Measurements from ENCODE around the gene LAMTOR2.

Gene LAMTOR2

DNA sequence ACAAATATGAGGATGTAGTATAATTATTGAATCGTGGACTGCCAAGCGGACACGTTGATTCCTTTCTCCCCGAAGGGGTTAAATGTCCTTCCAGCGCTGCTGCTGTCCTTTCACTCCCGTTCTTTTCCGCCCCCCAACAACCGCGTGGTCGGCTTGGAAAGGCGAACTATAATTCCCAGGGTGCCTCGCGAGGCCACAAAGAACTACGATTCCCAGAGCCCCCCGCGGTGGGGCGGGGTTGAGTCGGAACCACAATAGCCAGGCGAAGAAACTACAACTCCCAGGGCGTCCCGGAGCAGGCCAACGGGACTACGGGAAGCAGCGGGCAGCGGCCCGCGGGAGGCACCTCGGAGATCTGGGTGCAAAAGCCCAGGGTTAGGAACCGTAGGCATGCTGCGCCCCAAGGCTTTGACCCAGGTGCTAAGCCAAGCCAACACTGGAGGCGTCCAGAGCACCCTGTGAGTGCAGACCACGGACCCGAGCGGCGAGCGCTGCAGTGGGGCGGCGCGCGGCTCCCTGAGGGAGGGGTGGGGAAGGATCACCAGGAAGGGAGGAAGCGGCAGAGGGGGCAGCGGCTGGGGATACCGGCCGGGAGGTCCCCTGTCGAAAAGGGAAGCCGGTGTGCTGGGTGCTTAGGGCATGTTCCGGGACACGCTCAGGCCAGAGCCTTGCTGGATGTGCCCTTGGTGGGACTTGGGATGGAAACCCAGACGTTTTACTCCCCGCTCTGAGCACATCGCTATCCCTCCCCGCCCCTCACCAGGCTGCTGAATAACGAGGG, at the start of gene LAMTOR2:
TSS of gene LAMTOR2 (plus strand) at position 283 of the 781 bp plus-strand sequence. CDS start at position 391, 108 bp downstream.
- H3K36me3 Mint-ChIP-seq (ENCODE audit: low read depth), result peaks cover 8% of the 10 kb centered on the region
- H3K4me3 Mint-ChIP-seq, result peak within 1 kb of the TSS; percentile 96
- H3K4me1 Mint-ChIP-seq, result peaks cover 25% of the 10 kb centered on the region
- no peaks in the 10 kb centered on the region for H3K9me3 Mint-ChIP-seq
- DNase-seq (peak; percentile 97), ATAC-seq (peak; percentile 79)
- H3K27me3 Mint-ChIP-seq, result no peaks in the 10 kb centered on the region
- peak within 1 kb of the TSS; percentile 96 for H3K27ac Mint-ChIP-seq

GRCh38 chr1:156004843-156005584, 49.6 kb upstream of the LAMTOR2 start:
- peaks cover 16% of the 10 kb centered on the region for H3K36me3 Mint-ChIP-seq (ENCODE audit: low read depth)
- peak; percentile 83 for ATAC-seq
- no peak overlapping the region for H3K4me3 Mint-ChIP-seq
- H3K9me3 Mint-ChIP-seq, result no peaks in the 10 kb centered on the region
- no peaks in the 10 kb centered on the region for H3K27me3 Mint-ChIP-seq
- peak; percentile 10 for DNase-seq
- H3K4me1 Mint-ChIP-seq, result peaks cover 13% of the 10 kb centered on the region
- H3K27ac Mint-ChIP-seq, result no peak overlapping the region

DNA sequence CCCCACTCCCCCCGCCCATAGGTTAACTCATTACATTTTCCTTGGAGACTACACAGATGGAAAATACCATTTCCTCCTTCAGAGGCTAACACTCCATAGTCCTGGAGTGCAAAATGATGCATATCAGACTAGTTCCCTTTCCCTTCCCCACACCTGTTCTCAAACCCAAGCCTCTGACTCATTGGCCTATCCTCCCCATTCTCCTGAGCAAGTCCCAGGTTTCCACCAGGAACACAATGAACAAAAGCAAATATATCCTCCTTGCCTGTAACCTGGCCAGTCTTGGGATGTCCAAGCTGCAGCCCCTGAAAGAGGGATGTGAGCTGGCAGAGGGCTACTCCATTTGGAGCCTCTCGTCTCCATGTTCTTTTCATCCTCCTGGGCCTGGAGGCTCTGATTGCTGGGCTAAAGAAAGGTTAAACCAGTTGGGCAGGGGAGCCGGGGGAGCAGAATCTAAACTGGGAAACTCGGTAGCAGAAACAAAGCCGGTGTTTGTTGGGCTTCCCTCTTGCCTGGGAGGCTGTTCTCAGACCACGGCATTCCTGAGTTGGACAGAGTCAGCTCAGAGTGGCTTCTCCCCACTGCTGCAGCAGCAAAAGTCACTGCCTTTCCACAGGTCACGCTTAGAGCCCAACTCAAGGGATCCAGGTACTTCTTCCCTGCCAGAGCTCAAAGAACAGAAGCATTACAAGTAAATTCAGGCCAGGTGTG, 47.8 kb upstream of the LAMTOR2 start:
- peaks cover 13% of the 10 kb centered on the region for H3K4me1 Mint-ChIP-seq
- ATAC-seq (no peak), DNase-seq (no peak)
- H3K27ac Mint-ChIP-seq, result no peak overlapping the region
- H3K27me3 Mint-ChIP-seq, result no peaks in the 10 kb centered on the region
- H3K36me3 Mint-ChIP-seq (ENCODE audit: low read depth), result peaks cover 30% of the 10 kb centered on the region
- no peak overlapping the region for H3K4me3 Mint-ChIP-seq
- H3K9me3 Mint-ChIP-seq, result no peaks in the 10 kb centered on the region

DNA sequence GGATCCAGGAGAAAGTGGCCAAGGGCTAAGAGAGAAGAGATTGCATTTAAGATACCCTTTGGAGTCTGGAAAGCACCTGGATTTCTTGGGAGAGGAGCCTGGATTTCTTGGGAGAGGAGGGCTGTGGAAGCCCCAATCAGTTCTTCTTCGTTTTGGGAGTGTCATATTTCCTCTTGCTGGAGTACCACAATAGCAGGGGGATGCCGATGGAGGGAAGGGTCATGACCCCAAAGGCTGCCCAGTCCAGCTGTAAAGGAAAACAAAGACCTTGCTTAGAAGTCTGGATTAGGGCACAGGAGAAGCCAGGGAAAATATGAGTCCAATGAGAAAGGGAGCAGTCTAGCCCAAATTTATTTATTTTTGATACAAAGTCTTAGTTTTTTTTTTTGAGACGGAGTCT, 45.2 kb upstream of the LAMTOR2 start:
- Mint-ChIP-seq H3K36me3 (ENCODE audit: low read depth) (peaks cover 45% of the 10 kb centered on the region), H3K27me3 (no peaks in the 10 kb centered on the region), H3K9me3 (no peaks in the 10 kb centered on the region), H3K4me1 (peaks cover 13% of the 10 kb centered on the region), H3K27ac (no peak overlapping the region), H3K4me3 (no peak overlapping the region)
- no peak for ATAC-seq
- DNase-seq, result no peak

- Mint-ChIP-seq H3K27me3 (no peaks in the 10 kb centered on the region), H3K9me3 (no peaks in the 10 kb centered on the region), H3K27ac (no peak overlapping the region), H3K36me3 (ENCODE audit: low read depth) (peaks cover 53% of the 10 kb centered on the region), H3K4me1 (no peaks in the 10 kb centered on the region), H3K4me3 (no peak overlapping the region)
- DNase-seq (no peak), ATAC-seq (no peak)
These were observed 42.3 kb upstream of the LAMTOR2 start for GRCh38 chr1:156012051-156012817.

DNA sequence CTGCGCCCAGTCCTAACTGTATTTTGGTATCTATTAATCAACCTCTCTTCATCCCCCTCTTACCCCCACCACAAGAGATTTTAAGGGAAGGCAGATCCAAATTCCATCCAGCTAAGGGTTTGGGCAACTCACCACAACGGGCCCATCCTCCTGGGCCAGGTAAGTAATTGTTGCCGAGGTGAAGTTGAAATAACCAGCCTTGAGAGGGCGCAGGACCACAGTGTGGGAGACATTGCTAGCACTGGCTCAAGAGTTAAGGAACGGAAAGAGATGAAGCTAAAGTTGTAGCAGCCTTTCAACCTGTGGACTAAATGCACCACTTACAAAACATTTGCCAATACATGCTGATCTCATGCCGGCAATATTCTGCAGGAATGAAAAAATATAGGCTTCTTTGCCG, 39.8 kb upstream of the LAMTOR2 start:
- Mint-ChIP-seq H3K36me3 (ENCODE audit: low read depth) (peaks cover 61% of the 10 kb centered on the region), H3K27me3 (no peaks in the 10 kb centered on the region), H3K4me1 (peaks cover 12% of the 10 kb centered on the region), H3K27ac (no peak overlapping the region), H3K4me3 (no peak overlapping the region), H3K9me3 (no peaks in the 10 kb centered on the region)
- no peak for DNase-seq
- ATAC-seq, result no peak

DNA sequence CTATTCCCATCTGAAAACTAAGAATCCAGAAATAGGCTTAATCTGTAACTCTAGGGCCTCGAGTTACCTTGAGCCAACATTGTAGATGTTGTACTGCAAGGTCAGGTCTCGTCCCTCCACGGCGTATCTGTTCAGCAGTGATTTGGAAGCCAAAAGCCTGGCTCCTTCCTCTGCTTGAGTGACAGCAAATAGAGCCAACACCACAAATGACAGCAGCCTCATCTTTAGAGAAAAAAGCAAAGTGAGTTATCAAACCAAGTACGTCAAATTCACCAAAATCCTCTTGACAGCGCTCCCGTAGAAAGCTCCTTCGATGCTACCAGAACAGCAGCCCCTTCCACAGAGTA, 34.7 kb upstream of the LAMTOR2 start:
- no peaks in the 10 kb centered on the region for H3K9me3 Mint-ChIP-seq
- ATAC-seq (no peak), DNase-seq (no peak)
- peak overlapping the region; percentile 93 for H3K4me3 Mint-ChIP-seq
- peaks cover 26% of the 10 kb centered on the region for H3K4me1 Mint-ChIP-seq
- peaks cover 34% of the 10 kb centered on the region for H3K36me3 Mint-ChIP-seq (ENCODE audit: low read depth)
- peaks cover 2% of the 10 kb centered on the region for H3K27me3 Mint-ChIP-seq
- peak overlapping the region; percentile 93 for H3K27ac Mint-ChIP-seq

GRCh38 chr1:156020293-156021092, 34.1 kb upstream of the LAMTOR2 start, which contains the start of gene SSR2:
TSS of gene SSR2 (minus strand) at chr1:156020951. CDS start at chr1:156020167, 784 bp downstream.
- peaks cover 5% of the 10 kb centered on the region for H3K27me3 Mint-ChIP-seq
- H3K27ac Mint-ChIP-seq, result peak within 1 kb of the TSS; percentile 93
- ATAC-seq (peak; percentile 100), DNase-seq (peak; percentile 82)
- peaks cover 26% of the 10 kb centered on the region for H3K4me1 Mint-ChIP-seq
- H3K4me3 Mint-ChIP-seq, result peak within 1 kb of the TSS; percentile 93
- H3K9me3 Mint-ChIP-seq, result no peaks in the 10 kb centered on the region
- H3K36me3 Mint-ChIP-seq (ENCODE audit: low read depth), result peaks cover 33% of the 10 kb centered on the region

GRCh38 chr1:156021093-156021428, 33.5 kb upstream of the LAMTOR2 start:
- peaks cover 5% of the 10 kb centered on the region for H3K27me3 Mint-ChIP-seq
- H3K36me3 Mint-ChIP-seq (ENCODE audit: low read depth), result peaks cover 33% of the 10 kb centered on the region
- ATAC-seq, result no peak
- peak overlapping the region; percentile 93 for H3K27ac Mint-ChIP-seq
- no peak for DNase-seq
- peak overlapping the region; percentile 93 for H3K4me3 Mint-ChIP-seq
- H3K4me1 Mint-ChIP-seq, result peaks cover 27% of the 10 kb centered on the region
- H3K9me3 Mint-ChIP-seq, result no peaks in the 10 kb centered on the region

GRCh38 chr1:156021954-156022353, 32.6 kb upstream of the LAMTOR2 start:
- H3K27me3 Mint-ChIP-seq, result peaks cover 5% of the 10 kb centered on the region
- ATAC-seq (no peak), DNase-seq (no peak)
- no peak overlapping the region for H3K27ac Mint-ChIP-seq
- H3K4me3 Mint-ChIP-seq, result no peak overlapping the region
- H3K4me1 Mint-ChIP-seq, result peaks cover 27% of the 10 kb centered on the region
- H3K36me3 Mint-ChIP-seq (ENCODE audit: low read depth), result peaks cover 29% of the 10 kb centered on the region
- no peaks in the 10 kb centered on the region for H3K9me3 Mint-ChIP-seq

DNA sequence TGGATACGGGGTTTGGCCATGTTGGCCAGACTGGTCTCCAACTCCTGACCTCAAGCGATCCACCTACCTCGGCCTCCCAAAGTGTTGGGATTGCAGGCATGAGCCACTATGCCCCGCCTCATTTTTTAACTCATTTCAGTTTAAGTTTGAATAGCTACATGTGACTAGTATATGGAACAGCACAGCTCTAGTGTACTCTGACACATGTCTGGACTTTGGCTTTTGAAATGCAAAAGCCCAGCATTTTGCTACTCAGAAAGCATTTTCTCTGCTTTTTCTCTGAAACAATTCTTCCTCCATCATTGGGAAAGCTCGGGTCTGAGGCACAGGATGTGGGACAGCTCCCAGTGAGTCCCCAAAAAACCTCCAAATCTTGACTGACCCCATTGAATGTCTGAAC, 29.8 kb upstream of the LAMTOR2 start:
- no peak overlapping the region for H3K27ac Mint-ChIP-seq
- DNase-seq (no peak), ATAC-seq (no peak)
- H3K27me3 Mint-ChIP-seq, result peaks cover 5% of the 10 kb centered on the region
- H3K4me1 Mint-ChIP-seq, result peaks cover 16% of the 10 kb centered on the region
- H3K9me3 Mint-ChIP-seq, result no peaks in the 10 kb centered on the region
- peaks cover 6% of the 10 kb centered on the region for H3K36me3 Mint-ChIP-seq (ENCODE audit: low read depth)
- H3K4me3 Mint-ChIP-seq, result no peak overlapping the region

DNA sequence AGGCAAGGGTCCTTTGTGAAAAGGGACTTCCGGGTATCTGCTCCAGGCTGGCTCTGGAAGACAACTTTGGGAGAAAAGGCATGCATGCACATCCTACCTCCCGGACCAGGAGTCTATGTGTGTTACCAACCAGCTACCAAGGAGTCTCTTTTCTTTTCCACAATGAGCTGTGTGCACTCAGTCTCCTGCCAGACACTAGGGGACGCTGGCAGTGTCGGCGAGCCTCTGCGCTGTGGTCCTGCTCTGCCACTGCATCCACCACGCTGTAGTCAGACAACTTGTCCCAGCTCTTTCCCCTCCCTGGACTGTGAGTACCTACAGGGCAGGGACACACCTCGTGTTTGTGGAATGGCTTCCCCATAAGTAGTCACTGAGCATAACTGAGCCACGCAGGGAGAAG, 28.7 kb upstream of the LAMTOR2 start:
- peak; percentile 50 for DNase-seq
- Mint-ChIP-seq H3K27ac (no peak overlapping the region), H3K4me3 (no peak overlapping the region), H3K4me1 (peaks cover 9% of the 10 kb centered on the region), H3K36me3 (ENCODE audit: low read depth) (no peaks in the 10 kb centered on the region), H3K9me3 (no peaks in the 10 kb centered on the region), H3K27me3 (peaks cover 5% of the 10 kb centered on the region)
- ATAC-seq, result peak; percentile 75

GRCh38 chr1:156026588-156026987, 28.0 kb upstream of the LAMTOR2 start:
- H3K9me3 Mint-ChIP-seq, result no peaks in the 10 kb centered on the region
- no peaks in the 10 kb centered on the region for H3K36me3 Mint-ChIP-seq (ENCODE audit: low read depth)
- no peak overlapping the region for H3K4me3 Mint-ChIP-seq
- ATAC-seq, result peak; percentile 75
- H3K27ac Mint-ChIP-seq, result no peak overlapping the region
- H3K4me1 Mint-ChIP-seq, result peaks cover 5% of the 10 kb centered on the region
- DNase-seq, result no peak
- peaks cover 5% of the 10 kb centered on the region for H3K27me3 Mint-ChIP-seq

All from activated naive CD8-positive, alpha-beta T cell treated with anti-CD3 and anti-CD28 coated beads, Interleukin-2, amount 50 U/mL, for 24 hours (primary cell).